ENCODE measurements around the gene ZNF576.

The ZNF576 gene

DNA sequence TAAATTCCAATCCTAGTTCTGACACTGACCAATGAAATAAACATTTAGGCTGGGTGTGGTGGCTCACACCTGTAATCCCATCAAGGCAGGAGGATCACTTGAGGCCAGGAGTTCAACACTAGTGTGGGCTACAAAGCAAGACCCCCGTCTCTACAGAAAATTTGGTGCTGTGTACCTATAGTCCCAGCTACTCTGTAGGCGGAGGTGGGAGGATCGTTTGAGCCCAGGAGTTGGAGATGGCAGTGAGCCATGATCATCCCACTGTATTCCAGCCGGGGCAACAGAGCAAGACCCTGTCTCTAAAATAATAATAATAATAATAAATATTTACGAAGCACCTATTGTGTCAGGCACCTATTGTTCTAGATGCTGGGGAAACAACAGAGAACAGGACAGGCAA lies 7.1 kb upstream of the ZNF576 start:
- TF ChIP-seq, protein P1, sequence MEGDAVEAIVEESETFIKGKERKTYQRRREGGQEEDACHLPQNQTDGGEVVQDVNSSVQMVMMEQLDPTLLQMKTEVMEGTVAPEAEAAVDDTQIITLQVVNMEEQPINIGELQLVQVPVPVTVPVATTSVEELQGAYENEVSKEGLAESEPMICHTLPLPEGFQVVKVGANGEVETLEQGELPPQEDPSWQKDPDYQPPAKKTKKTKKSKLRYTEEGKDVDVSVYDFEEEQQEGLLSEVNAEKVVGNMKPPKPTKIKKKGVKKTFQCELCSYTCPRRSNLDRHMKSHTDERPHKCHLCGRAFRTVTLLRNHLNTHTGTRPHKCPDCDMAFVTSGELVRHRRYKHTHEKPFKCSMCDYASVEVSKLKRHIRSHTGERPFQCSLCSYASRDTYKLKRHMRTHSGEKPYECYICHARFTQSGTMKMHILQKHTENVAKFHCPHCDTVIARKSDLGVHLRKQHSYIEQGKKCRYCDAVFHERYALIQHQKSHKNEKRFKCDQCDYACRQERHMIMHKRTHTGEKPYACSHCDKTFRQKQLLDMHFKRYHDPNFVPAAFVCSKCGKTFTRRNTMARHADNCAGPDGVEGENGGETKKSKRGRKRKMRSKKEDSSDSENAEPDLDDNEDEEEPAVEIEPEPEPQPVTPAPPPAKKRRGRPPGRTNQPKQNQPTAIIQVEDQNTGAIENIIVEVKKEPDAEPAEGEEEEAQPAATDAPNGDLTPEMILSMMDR (IDR thresholded peaks at IDR 0.05; ENCODE audit: low read depth, low read length), result no peak
- DNase-seq (ENCODE audit: extremely low read depth, low read depth), result no peak

DNA sequence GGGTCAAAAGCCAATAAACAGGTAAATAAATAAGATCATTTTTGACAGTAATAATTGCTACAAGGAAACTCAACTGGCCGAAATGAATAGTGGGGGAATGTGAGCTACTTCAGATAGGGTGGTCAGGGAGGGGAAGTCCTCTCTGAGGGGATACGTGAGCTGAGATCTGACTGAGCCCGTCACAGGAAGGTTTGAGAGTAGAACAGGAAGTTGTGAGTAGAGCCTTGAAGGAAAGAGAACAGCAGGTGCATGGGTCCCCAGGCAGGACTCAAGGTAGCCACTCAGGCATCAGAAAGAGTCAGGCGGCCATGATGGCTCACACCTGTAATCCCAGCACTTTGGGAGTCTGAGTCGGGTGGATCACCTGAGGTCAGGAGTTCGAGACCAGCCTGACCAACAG lies 6.7 kb upstream of the ZNF576 start:
- TF ChIP-seq, protein P1 (IDR thresholded peaks at IDR 0.05; ENCODE audit: low read depth, low read length), result no peak
- DNase-seq (ENCODE audit: extremely low read depth, low read depth), result no peak

DNA sequence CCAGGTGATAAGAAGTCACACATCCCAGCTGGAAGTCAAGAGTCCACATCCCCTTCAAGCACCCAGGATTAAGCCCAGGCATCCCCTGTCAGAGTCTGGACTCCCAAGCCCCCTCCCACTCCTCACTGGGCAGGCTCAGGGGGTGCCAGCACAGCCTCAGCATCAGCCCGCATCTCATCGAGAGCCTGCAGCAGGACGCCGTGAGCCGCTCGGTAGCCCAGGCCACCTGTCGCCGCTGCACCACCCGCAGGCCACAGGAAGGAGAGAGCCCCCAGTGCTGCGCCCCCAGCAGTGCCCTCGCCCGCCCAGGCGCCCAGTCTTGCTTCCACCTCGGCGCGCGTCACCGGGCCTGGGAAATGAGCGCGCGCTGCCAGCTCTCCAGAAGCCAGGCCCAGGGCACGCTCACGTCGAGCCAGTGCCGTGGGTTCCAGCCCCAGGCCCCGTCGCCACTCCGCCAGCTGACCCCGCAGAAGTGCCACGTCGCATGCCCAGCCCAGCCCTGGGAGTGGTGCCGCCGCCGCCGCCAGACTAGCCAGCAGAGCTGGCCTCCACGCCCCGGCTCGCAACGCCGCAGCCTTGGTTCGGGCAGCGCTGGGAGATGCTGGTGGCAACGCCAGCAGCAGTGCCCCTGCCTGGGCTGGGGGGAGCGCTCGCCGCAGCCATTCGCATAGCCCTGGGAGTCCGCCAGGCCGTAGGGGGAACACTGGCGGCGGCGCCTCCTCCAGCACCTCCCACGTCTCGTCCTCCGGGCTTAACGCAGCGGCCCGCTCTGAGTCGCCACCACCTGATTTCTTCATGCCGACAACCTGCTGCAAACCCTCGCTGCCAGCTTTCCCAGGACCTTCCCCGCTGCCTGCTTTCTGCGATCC lies 4.3 kb upstream of the ZNF576 start:
- no peak for DNase-seq (ENCODE audit: extremely low read depth, low read depth)
- TF ChIP-seq, protein P1 (IDR thresholded peaks at IDR 0.05; ENCODE audit: low read depth, low read length), result no peak

DNA sequence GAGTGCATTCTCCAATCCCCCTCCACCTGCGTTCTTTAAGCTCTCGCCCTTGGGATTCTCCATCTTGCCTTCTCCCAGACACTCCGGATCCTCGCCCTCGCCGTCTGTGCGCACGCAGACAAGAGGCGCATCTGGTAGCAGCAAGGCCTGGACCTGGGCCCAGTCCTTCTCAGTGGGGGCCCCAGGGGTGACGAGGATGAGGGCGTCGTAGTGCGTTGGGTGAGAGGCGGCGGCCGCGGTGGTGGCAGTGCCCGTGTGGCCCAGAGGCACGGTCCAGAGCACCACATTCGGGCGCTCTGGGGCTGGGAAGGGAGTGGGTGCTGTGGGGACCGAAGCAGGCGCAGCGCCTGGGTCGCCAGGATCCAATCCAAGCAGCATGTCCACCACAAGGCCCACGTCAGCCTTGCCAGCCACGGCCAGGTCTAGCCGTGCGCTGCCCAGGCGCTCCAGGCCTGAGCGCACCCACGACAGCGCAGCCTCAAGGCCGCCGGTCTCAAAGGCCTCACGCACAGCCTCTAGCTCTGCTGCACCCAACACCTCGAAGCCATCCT lies 3.5 kb upstream of the ZNF576 start:
- TF ChIP-seq, protein P1 (IDR thresholded peaks at IDR 0.05; ENCODE audit: low read depth, low read length), result no peak
- no peak for DNase-seq (ENCODE audit: extremely low read depth, low read depth)

DNA sequence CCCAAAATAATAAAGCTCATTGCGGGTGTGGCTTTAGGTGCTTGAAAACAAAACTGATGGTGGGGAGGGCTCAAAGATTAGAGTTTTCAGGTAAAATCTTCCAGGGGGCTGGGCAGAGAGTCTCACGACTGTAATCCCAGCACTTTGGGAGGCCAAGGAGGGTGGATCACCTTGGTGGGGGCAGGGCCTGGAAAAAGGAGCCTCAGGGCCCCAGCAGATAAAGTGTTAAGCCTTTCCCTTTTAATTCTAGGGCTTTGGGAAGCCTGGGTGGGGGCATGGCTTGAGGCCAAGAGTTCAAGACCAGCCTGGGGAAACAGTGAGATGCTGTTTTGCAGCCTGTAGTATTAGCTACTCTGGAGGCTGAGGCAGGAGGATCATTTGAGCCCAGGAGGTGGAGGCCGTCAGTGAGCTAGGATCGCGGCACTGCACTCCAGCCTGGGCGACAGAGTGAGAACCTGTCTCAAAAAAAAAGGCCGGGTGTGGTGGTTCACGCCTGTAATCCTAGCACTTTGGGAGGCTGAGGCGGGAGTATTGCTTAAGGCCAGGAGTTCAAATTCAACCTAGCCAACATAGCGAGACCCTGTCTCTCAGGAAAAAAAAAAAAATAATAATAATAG lies 2.2 kb upstream of the ZNF576 start:
- no peak for DNase-seq (ENCODE audit: extremely low read depth, low read depth)
- TF ChIP-seq, protein P1 (IDR thresholded peaks at IDR 0.05; ENCODE audit: low read depth, low read length), result no peak

DNA sequence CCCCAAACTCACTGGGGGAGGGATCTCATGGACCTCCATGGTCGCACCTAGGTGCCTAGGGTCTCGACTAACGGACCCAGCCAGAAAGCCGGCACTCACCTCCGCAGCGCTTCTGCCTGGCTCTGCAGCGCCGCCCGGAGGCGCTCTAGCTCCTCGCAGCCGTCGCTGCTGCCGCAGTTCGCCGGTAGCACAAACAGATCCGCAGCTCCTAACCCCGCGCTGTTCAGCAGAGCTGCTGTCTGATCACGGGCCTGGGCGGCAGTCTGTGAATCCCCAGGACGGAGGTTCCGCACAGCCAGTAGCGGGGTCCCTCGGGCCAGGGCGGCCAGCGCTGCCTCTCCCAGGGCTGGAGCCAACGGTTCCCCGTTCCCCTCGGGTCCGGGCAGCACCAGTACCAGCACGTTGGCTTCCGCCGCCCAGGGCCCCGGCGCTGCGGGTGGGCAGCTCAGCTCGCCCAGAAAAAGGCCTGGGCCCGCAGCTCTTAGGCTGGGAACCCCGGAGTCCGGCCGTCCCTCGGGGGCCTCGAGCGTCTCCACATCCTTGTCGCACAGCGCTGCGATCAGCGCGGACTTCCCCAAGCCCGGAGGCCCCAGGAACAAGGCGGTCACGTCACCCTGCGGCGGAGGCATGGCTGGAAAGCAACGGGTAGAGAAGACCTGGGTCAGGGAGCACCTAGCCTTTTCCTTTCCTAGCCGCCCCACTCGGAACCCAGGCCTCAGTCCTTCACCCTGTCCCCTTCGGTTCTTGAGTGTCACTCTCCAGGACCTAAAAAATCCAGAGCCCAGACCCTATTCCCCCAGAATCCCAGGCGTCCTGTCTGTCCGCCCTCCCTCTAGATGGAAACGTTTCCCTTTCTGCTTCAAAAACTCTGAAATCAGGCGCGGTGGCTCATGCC lies 1.4 kb upstream of the ZNF576 start:
- TF ChIP-seq, protein P1 (IDR thresholded peaks at IDR 0.05; ENCODE audit: low read depth, low read length), result peak; percentile 85
- peak; percentile 18 for DNase-seq (ENCODE audit: extremely low read depth, low read depth)
